Stomach (tissue), 9 donors: Measurements from ENCODE around the gene DCLK2. TPM values are rescaled to one million over a fixed set of nuclear protein-coding genes. Genes with fewer than 3 reads are reported as not detected.

Experiments used
- DNase-seq, 2 donors: peaks; one replicate each; pipeline versions ENCODE4 v3.0.0 to v3.0.0-alpha.2; 2013 to 2019
- H3K27ac ChIP-seq, 5 donors: fragments of 200-600 bp in 4 of 5; sonication (generic) in 4 of 5; one replicate each; pipeline ENCODE4 v1.5.1; 2013 to 2019; ENCODE audit warnings: mild to moderate bottlenecking in 1 of 5, moderate library complexity in 1 of 5
- H3K27me3 ChIP-seq, 3 donors: fragments of 200-600 bp; sonication (generic); one replicate each; pipeline ENCODE4 v1.5.1; 2017 to 2019; ENCODE audit warnings: mixed run types in 1 of 3
- H3K36me3 ChIP-seq, 4 donors: fragments of 200-600 bp; sonication (generic); 1 replicate in 3 of 4; 2 replicates in 1 of 4; pipeline ENCODE4 v1.5.1; 2016 to 2019
- H3K4me1 ChIP-seq, 4 donors: fragments of 200-600 bp; sonication (generic); one replicate each; pipeline ENCODE4 v1.5.1; 2016 to 2019
- H3K4me3 ChIP-seq, 4 donors: fragments of 200-600 bp; sonication (generic) in 3 of 4; one replicate each; pipeline ENCODE4 v1.5.1; 2016 to 2019; ENCODE audit warnings: mild to moderate bottlenecking in 1 of 4
- H3K9me3 ChIP-seq, 4 donors: fragments of 200-600 bp; sonication (generic); one replicate each; pipeline ENCODE4 v1.5.1; 2016 to 2019
- EP300 ChIP-seq: sonication (generic); formaldehyde crosslinking; IDR thresholded peaks from one replicate; pipeline ENCODE4 v1.6.1; 2017; ENCODE audit warnings: antibody characterized with exemption
- POLR2A ChIP-seq, 4 donors: fragments of 450-650 bp; IDR thresholded peaks; one replicate each; pipeline ENCODE4 v1.6.1; 2016; ENCODE audit warnings: antibody characterized with exemption in 4 of 4, control low read depth in 2 of 4, mild to moderate bottlenecking in 1 of 4, moderate library complexity in 1 of 4
- POLR2AphosphoS5 ChIP-seq, 3 donors: sonication (generic); formaldehyde crosslinking; IDR thresholded peaks; one replicate each; pipeline ENCODE4 v1.6.1; 2016; ENCODE audit warnings: antibody characterized with exemption in 3 of 3
- WGBS, 5 donors: extraction: QIAGEN DNeasy Blood & Tissue Kit in 3 of 5; methylation state at CpG; one replicate each; pipeline versions ENCODE4 v1.1.5 to v1.1.7; 2013 to 2018; 5-methylcytosine and 5-hydroxymethylcytosine counted together
- intact Hi-C: fragments of 100-400 bp; cut with DNase I; formaldehyde crosslinking; loops from one replicate; pipeline ENCODE4 v1.15.1; 2023; ENCODE audit warnings: low total_unique reads
- polyA plus RNA-seq, 3 donors: library from polyadenylated mRNA; stranded (reverse); fragments of 200-250 nt; gene quantifications; one replicate each; pipeline ENCODE4 v1.2.3, GENCODE V29; 2013
- total RNA-seq, 5 donors: library from RNA; depleted of rRNA; stranded (reverse); fragments of >200 nt; gene quantifications; one replicate each; pipeline versions ENCODE4 v1.1.0 to v1.2.3, GENCODE V29; 2014 to 2016
- TF ChIP-seq, protein P1 (sequence below), 7 experiments: fragments of 450-650 bp in 4 of 7; fragments of 200-600 bp in 3 of 7; sonication (generic) in 3 of 7; IDR thresholded peaks; one replicate each; pipeline ENCODE4 v1.5.1; 2016 to 2019; ENCODE audit warnings: antibody characterized with exemption in 7 of 7, control low read depth in 2 of 7, mild to moderate bottlenecking in 1 of 7
- donor health status: healthy with polysubstance abuse.
- donor health status: Bipolar disorder and iron deficiency.
- donor health status: healthy.

The DCLK2 gene
- total and polyA plus RNA-seq, 8 donors: 0.61 to 16.3 (median 1.7) TPM

DNA sequence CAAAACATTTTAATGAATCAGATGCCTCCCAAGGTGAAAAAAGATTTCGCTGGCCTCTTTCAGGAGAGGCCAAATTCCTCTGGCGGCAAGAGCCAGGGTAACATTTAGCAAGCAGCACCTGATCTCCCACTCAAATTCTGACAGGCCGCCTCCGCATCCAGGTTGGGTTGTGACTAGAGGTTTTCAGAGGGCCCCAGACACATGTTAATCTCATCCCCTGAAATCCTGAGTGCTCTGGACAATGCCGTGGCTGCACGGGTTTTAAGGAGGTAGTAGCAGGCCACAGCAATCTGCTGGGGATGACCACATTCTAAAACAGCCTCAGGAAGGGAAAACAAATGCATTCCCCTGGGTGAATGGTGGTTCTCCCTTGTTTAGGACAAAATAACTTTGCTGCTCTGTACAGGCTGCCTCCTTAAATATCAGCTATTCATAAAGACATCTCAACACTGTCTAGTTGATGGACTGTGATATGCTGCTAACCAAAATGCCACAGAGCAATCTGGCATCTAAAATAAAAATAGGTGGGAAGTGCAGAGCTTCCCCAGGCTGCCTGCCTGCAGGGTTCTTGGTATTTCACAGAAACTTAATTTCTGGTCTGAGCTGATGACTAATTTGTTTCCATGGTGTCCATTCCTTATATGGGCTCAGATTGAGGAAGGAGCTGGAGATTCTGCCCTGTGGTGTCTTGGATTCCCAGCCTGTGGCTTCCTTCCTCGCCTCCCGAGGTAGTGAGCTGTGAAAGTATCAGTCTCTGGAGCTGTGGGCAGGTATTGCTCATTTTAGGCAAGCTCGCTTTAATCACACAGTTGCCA, 202.0 kb downstream of the DCLK2 start:
- Histone ChIP-seq H3K27ac (no peak overlapping the region), H3K36me3 (peaks cover 18 to 63% (median 56%) of the 10 kb centered on the region in 4 donors), H3K4me3 (no peak overlapping the region), H3K9me3 (peaks cover 0 to 4% (median 2%) of the 10 kb centered on the region in 4 donors), H3K27me3 (no peaks in the 10 kb centered on the region), H3K4me1 (peaks cover 0 to 10% (median 0%) of the 10 kb centered on the region in 4 donors)
- TF ChIP-seq POLR2AphosphoS5 (IDR thresholded peaks at IDR 0.05) (no peak), POLR2A (IDR thresholded peaks at IDR 0.05) (no peak), EP300 (no peak)
- TF ChIP-seq, protein P1, sequence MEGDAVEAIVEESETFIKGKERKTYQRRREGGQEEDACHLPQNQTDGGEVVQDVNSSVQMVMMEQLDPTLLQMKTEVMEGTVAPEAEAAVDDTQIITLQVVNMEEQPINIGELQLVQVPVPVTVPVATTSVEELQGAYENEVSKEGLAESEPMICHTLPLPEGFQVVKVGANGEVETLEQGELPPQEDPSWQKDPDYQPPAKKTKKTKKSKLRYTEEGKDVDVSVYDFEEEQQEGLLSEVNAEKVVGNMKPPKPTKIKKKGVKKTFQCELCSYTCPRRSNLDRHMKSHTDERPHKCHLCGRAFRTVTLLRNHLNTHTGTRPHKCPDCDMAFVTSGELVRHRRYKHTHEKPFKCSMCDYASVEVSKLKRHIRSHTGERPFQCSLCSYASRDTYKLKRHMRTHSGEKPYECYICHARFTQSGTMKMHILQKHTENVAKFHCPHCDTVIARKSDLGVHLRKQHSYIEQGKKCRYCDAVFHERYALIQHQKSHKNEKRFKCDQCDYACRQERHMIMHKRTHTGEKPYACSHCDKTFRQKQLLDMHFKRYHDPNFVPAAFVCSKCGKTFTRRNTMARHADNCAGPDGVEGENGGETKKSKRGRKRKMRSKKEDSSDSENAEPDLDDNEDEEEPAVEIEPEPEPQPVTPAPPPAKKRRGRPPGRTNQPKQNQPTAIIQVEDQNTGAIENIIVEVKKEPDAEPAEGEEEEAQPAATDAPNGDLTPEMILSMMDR (IDR thresholded peaks at IDR 0.05): no peak
- 73 to 87% (median 80%) methylated on average over 8 to 9 of the region's 9 CpGs for WGBS, 5 donors
- intact Hi-C loops: no loop called here
- no peak for DNase-seq

DNA sequence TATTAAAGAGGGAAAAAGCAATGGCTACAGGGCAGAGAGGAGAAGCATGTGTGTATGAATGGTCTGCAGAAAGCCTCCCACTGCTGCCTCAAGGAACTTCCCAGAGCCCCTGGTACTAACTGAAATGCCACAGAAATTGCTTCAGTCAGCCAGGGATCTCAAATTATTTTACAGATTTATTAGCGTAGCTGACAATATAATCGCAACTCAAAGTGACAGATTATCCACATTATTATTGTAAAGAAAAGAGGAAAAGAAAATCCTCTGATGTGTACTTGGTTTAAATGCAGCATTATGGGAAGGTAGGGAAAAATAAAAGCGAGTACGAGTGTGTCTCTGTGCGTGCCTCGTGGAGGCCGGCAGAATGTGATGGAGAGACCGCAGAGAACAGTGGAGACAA, 202.7 kb downstream of the DCLK2 start:
- DNase-seq: no peak
- Histone ChIP-seq H3K27me3 (no peaks in the 10 kb centered on the region), H3K27ac (no peak overlapping the region), H3K36me3 (peaks cover 18 to 67% (median 62%) of the 10 kb centered on the region in 4 donors), H3K4me1 (peaks cover 0 to 10% (median 0%) of the 10 kb centered on the region in 4 donors), H3K9me3 (peaks cover 0 to 4% (median 2%) of the 10 kb centered on the region in 4 donors), H3K4me3 (no peak overlapping the region)
- TF ChIP-seq POLR2A (IDR thresholded peaks at IDR 0.05): no peak
- intact Hi-C loops: no loop called here
- WGBS, 5 donors: 93 to 99% (median 97%) methylated on average over 8 of the region's 8 CpGs

DNA sequence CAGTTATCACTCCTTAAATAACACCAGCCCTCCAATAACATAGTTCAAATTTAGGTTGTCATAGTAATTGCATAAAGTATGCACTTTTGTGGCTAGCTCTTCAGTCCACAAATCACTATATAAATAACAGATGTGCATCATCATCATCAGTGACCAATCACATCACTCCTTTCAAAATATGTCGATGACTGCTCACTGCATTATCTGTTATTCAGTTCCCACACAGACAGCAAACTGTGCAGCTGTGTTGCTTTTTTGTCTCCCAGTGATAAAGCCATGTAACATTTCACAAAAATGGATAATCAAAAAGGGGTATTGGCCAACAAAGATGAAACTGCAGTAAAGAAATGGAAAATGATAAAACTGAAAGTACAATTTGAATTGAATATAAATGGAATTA, 205.4 kb downstream of the DCLK2 start:
- H3K36me3 ChIP-seq: peaks cover 15 to 45% (median 40%) of the 10 kb centered on the region in 4 donors
- TF ChIP-seq POLR2A (IDR thresholded peaks at IDR 0.05) (no peak), EP300 (no peak), POLR2AphosphoS5 (IDR thresholded peaks at IDR 0.05) (no peak)
- TF ChIP-seq, protein P1 (IDR thresholded peaks at IDR 0.05): no peak
- no peak overlapping the region for H3K27ac ChIP-seq
- 64 to 100% (median 77%) methylated on average over 1 of the region's 1 CpG for WGBS, 5 donors
- no peaks in the 10 kb centered on the region for H3K9me3 ChIP-seq
- H3K27me3 ChIP-seq: no peaks in the 10 kb centered on the region
- H3K4me3 ChIP-seq: no peak overlapping the region
- DNase-seq: no peak
- peaks cover 0 to 10% (median 0%) of the 10 kb centered on the region in 4 donors for H3K4me1 ChIP-seq
- intact Hi-C loops: no loop called here

DNA sequence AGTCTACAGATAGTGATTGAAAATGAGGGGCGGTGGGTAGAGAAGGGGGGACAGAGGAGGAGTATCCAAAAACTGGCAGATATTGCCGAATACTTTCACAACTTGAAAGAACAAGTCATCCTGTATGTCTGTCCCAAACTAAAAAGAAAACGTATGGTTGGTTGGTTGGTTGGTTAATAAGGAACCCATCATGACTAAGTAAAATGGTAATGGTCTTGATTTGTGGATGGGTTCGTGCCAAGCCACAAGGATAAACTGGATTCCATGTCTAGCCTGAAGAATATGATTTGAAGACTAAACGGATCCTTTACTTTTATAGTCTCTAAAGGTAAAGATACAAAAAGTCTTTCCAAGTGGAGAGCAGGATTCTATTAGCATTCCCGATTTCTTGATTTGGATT, 208.4 kb downstream of the DCLK2 start:
- no peak for DNase-seq
- H3K27me3 ChIP-seq: no peaks in the 10 kb centered on the region
- 72 to 89% (median 86%) methylated on average over 6 of the region's 6 CpGs for WGBS, 5 donors
- no peak overlapping the region for H3K27ac ChIP-seq
- intact Hi-C loops: no loop called here
- H3K4me3 ChIP-seq: no peak overlapping the region
- peaks cover 2 to 33% (median 25%) of the 10 kb centered on the region in 4 donors for H3K36me3 ChIP-seq
- no peaks in the 10 kb centered on the region for H3K9me3 ChIP-seq
- no peaks in the 10 kb centered on the region for H3K4me1 ChIP-seq
- TF ChIP-seq, protein P1 (IDR thresholded peaks at IDR 0.05): no peak
- no peak for TF ChIP-seq POLR2A (IDR thresholded peaks at IDR 0.05)
- no peak for TF ChIP-seq POLR2AphosphoS5 (IDR thresholded peaks at IDR 0.05)
- no peak for TF ChIP-seq EP300

DNA sequence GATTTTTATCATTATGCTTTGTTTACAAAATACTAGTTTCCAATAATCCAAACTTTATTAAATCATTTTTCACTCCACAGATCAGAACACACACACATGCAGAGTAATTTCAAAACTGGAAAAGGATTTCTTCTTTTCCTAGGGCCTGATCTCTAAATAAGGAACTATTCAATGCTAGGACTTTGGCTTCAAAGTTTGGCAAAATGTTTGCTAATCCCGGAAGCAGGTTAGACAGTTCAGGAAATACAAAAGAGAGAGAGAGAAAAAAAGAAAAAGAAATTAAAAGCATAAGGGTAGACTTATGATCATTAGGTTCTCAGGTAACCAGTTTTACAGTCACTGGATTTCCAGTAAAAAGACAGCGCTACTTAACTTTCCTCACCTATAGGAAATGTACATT, 211.0 kb downstream of the DCLK2 start:
- TF ChIP-seq, protein P1 (IDR thresholded peaks at IDR 0.05): no peak
- TF ChIP-seq EP300 (no peak), POLR2A (IDR thresholded peaks at IDR 0.05) (no peak), POLR2AphosphoS5 (IDR thresholded peaks at IDR 0.05) (no peak)
- 71 to 78% (median 72%) methylated on average over 2 of the region's 2 CpGs for WGBS, 5 donors
- DNase-seq: no peak
- no peak overlapping the region for H3K27ac ChIP-seq
- H3K36me3 ChIP-seq: peaks cover 0 to 11% (median 10%) of the 10 kb centered on the region in 4 donors
- H3K4me1 ChIP-seq: no peaks in the 10 kb centered on the region
- intact Hi-C loops: no loop called here
- no peaks in the 10 kb centered on the region for H3K9me3 ChIP-seq
- H3K27me3 ChIP-seq: no peaks in the 10 kb centered on the region
- no peak overlapping the region for H3K4me3 ChIP-seq
